ENCODE results near the gene DEPDC4. TPM values are rescaled to one million over a fixed set of nuclear protein-coding genes. Genes with fewer than 3 reads are reported as not detected.

DEPDC4 gene
- total and polyA plus RNA-seq, 2 of the 4 experiments (the other 2 are of a cell fraction): 0.72 to 0.79 TPM

DNA sequence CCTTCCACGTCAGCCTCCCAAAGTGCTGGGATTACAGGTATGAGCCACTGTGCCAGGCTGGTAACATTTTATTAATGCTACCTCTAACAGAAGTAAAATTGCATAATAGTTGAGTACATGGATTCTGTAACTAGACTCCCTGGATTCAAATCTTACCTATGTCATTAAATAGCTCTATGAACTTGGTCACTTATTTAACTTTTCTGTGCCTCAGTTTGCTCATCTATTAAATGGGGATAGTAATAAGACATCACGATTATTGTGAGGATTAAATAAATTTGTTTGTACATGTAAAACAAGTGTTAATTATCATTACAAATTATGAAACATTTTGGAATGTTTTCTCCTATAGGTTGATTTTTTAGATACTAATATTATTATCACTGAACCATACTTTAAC, 59.6 kb downstream of the DEPDC4 start:
- Histone ChIP-seq H3K9me3 (ENCODE audit: control insufficient read depth, insufficient read depth, low read length) (no peaks in the 10 kb centered on the region), H3K4me3 (ENCODE audit: insufficient read depth, low read depth, low read length) (no peak overlapping the region), H4K91ac (ENCODE audit: insufficient read depth, low read depth, low read length) (no peak overlapping the region), H2BK15ac (ENCODE audit: low read depth, low read length) (no peak overlapping the region), H3K9me1 (ENCODE audit: insufficient read depth, low read length) (no peaks in the 10 kb centered on the region), H3K4me1 (ENCODE audit: control insufficient read depth, insufficient read depth, low read length) (no peaks in the 10 kb centered on the region), H3K9ac (ENCODE audit: low read depth, low read length) (no peak overlapping the region), H3K79me1 (ENCODE audit: low read depth in 1 of 2, low read length in 2 of 2) (peaks cover 0 to 12% of the 10 kb centered on the region in 2 experiments; a peak in 2 of 4 replicates), H3K36me3 (ENCODE audit: control insufficient read depth, insufficient read depth, low read length) (peaks cover 29% of the 10 kb centered on the region), H3K56ac (ENCODE audit: extremely low read depth, insufficient read depth, low read length) (no peak overlapping the region), H3K18ac (ENCODE audit: low read depth, low read length) (no peak overlapping the region), H3K23ac (ENCODE audit: low read depth, low read length) (no peak overlapping the region), H4K20me1 (ENCODE audit: insufficient read depth, low read length) (no peaks in the 10 kb centered on the region), H2BK5ac (ENCODE audit: low read depth, low read length, poor library complexity, severe bottlenecking) (no peak overlapping the region), H2AK5ac (ENCODE audit: low read depth, low read length) (no peak overlapping the region), H2BK20ac (ENCODE audit: low read depth, low read length) (no peak overlapping the region), H3K27me3 (ENCODE audit: control insufficient read depth, insufficient read depth, low read length) (no peaks in the 10 kb centered on the region), H3K4ac (ENCODE audit: low read depth, low read length) (no peak overlapping the region), H3K14ac (replicated peaks; ENCODE audit: low read depth, low read length) (no peak overlapping the region), H2AFZ (replicated peaks; ENCODE audit: low read length, poor library complexity) (no peak overlapping the region), H3K4me2 (ENCODE audit: low read depth, low read length) (no peak overlapping the region), H2BK120ac (ENCODE audit: low read depth, low read length) (no peak overlapping the region), H2AK9ac (replicated peaks; ENCODE audit: low read depth, low read length, poor library complexity) (no peak overlapping the region), H4K5ac (ENCODE audit: low read depth, low read length) (no peak overlapping the region), H4K8ac (ENCODE audit: low read depth in 2 of 2, low read length in 2 of 2) (no peak overlapping the region), H3K27ac (ENCODE audit: insufficient read depth, low read length) (no peak overlapping the region)
- ChIA-PET POLR2A (ENCODE audit: unreplicated experiment) (no interaction called here), CTCF (no interaction called here)
- ATAC-seq (ENCODE audit: low read depth) (no peak), DNase-seq (no peak)
- no TSS peak for BruUV-seq (replicated peaks)
- intact Hi-C loops (cut with micrococcal nuclease) (loop anchor here (10.0 kb wide), 1 partner anchor 393 kb away; no protein-coding TSS in a partner anchor), in situ Hi-C loops (cut with MboI; ENCODE audit: low sequenced_read_pairs) (no loop called here), dilution Hi-C loops (cut with HindIII; ENCODE audit: low sequenced_read_pairs, unreplicated experiment) (no loop called here)
- TF ChIP-seq MXI1 (IDR thresholded peaks at IDR 0.05; ENCODE audit: borderline replicate concordance, low read depth, low read length): no peak
- no peak for TF ChIP-seq CHD1 (IDR thresholded peaks at IDR 0.05; ENCODE audit: low read depth, low read length)
- TF ChIP-seq, protein P1, sequence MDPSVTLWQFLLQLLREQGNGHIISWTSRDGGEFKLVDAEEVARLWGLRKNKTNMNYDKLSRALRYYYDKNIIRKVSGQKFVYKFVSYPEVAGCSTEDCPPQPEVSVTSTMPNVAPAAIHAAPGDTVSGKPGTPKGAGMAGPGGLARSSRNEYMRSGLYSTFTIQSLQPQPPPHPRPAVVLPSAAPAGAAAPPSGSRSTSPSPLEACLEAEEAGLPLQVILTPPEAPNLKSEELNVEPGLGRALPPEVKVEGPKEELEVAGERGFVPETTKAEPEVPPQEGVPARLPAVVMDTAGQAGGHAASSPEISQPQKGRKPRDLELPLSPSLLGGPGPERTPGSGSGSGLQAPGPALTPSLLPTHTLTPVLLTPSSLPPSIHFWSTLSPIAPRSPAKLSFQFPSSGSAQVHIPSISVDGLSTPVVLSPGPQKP (IDR thresholded peaks at IDR 0.05; ENCODE audit: borderline replicate concordance, low read depth, low read length): no peak
- no CpG with 5 or more reads among the region's 2 CpGs for WGBS, 2 experiments (ENCODE audit: extremely low coverage in 2 of 2, insufficient read length in 1 of 2)

Data from IMR-90 (cell line).